Upper lobe of right lung (tissue), 1 donor: Measurements from ENCODE around the gene PIAS4. TPM values are rescaled to one million over a fixed set of nuclear protein-coding genes. Genes with fewer than 3 reads are reported as not detected.

Experiments
- ATAC-seq: fragments of 200-7000 bp; cut with Tn5 transposase; one replicate; pipeline ENCODE4 v1.9.1; 2020; ENCODE audit warnings: mild to moderate bottlenecking, moderate library complexity
- DNase-seq: peaks from one replicate; pipeline ENCODE4 v3.0.0-alpha.2; 2020
- H3K27ac ChIP-seq: fragments of 200-600 bp; one replicate; pipeline ENCODE4 v1.8.0; 2022
- H3K27me3 ChIP-seq: fragments of 200-600 bp; one replicate; pipeline ENCODE4 v1.8.0; 2022; ENCODE audit warnings: mild to moderate bottlenecking
- H3K36me3 ChIP-seq: fragments of 200-600 bp; one replicate; pipeline ENCODE4 v1.8.0; 2022
- H3K4me1 ChIP-seq: fragments of 200-600 bp; one replicate; pipeline ENCODE4 v1.8.0; 2022
- H3K4me3 ChIP-seq: fragments of 200-600 bp; one replicate; pipeline ENCODE4 v1.8.0; 2022; ENCODE audit warnings: mild to moderate bottlenecking
- H3K9me3 ChIP-seq: fragments of 200-600 bp; one replicate; pipeline ENCODE4 v1.8.0; 2022
- intact Hi-C: fragments of 100-400 bp; cut with DNase I; formaldehyde crosslinking; loops from one replicate; pipeline ENCODE4 v1.11.0; 2022
- long read RNA-seq: library from polyadenylated mRNA; unstranded; transcript quantifications from one replicate; pipeline ENCODE4 v2.0.0, GENCODE V29; 2021
- total RNA-seq: library from RNA; stranded (reverse); fragmentation: NEBNext Ultra II Directional; extraction: Animal tissue kit (Norgen Biotek cat#: 25700); gene quantifications from one replicate; pipeline ENCODE4 v1.2.1, GENCODE V29; 2021
- TF ChIP-seq, protein P1 (sequence below): fragments of 200-600 bp; IDR thresholded peaks from one replicate; pipeline ENCODE4 v1.8.0; 2022; ENCODE audit warnings: antibody characterized with exemption
- donor health status: DM: no; HTN: yes; CAD: no; lungs with severe emphysema.

PIAS4 gene, protein sequence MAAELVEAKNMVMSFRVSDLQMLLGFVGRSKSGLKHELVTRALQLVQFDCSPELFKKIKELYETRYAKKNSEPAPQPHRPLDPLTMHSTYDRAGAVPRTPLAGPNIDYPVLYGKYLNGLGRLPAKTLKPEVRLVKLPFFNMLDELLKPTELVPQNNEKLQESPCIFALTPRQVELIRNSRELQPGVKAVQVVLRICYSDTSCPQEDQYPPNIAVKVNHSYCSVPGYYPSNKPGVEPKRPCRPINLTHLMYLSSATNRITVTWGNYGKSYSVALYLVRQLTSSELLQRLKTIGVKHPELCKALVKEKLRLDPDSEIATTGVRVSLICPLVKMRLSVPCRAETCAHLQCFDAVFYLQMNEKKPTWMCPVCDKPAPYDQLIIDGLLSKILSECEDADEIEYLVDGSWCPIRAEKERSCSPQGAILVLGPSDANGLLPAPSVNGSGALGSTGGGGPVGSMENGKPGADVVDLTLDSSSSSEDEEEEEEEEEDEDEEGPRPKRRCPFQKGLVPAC
- total RNA-seq: 25.4 TPM
- long read RNA-seq, transcript PIAS4-201 (11 exons, 3,159 nt): major isoform, 31 of 48 reads
- long read RNA-seq, partial matches to known transcripts: 9 of 48 reads
- long read RNA-seq, other reads (novel, unspliced or antisense): 8 of 48 reads

DNA sequence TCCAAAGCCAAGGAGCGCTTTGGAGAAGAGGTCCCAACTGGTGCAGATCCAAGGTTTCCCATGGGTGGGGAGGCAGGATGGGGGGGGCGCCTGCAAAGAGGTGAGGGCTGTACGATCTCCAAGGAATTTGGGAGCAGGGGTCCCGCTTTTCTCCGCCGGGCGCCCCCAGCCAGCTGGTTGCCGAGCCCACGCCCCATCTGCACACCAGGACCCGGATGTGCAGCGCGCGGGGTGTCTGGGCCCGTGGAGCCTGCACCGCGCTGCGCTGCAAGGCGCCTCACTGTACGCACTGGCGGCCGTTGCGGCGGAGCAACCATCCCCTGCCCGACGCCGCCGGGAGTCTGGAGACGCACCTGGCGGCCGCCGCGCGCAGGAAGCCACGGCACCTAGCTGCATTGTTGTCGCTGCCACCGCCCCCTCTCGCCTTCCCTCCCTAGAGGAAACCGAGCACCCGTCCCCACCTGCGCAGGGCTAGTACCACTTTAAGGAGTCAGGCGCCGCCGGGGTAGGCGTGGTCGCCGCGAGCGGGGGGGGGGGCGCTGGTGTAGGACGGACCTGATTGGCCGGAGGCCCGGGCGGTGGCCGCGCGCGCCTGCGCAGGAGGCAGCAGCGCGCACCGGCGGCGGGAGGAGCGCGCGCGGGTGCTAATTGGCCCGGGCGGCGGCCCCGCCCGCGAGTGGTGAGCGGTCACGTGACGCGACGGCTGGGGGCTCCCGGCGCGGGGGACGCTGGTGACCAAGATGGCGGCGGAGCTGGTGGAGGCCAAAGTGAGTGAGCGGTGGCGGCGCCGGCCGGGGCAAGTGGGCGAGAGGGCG is at the start of gene PIAS4:
PIAS4 (plus strand) TSS at position 716 of the 815 bp plus-strand sequence; CDS start at position 741, 25 bp downstream.
- no peaks in the 10 kb centered on the region for H3K27me3 ChIP-seq
- TF ChIP-seq, protein P1, sequence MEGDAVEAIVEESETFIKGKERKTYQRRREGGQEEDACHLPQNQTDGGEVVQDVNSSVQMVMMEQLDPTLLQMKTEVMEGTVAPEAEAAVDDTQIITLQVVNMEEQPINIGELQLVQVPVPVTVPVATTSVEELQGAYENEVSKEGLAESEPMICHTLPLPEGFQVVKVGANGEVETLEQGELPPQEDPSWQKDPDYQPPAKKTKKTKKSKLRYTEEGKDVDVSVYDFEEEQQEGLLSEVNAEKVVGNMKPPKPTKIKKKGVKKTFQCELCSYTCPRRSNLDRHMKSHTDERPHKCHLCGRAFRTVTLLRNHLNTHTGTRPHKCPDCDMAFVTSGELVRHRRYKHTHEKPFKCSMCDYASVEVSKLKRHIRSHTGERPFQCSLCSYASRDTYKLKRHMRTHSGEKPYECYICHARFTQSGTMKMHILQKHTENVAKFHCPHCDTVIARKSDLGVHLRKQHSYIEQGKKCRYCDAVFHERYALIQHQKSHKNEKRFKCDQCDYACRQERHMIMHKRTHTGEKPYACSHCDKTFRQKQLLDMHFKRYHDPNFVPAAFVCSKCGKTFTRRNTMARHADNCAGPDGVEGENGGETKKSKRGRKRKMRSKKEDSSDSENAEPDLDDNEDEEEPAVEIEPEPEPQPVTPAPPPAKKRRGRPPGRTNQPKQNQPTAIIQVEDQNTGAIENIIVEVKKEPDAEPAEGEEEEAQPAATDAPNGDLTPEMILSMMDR: no peak
- H3K4me1 ChIP-seq: peaks cover 33% of the 10 kb centered on the region
- peak within 1 kb of the TSS; percentile 93 for H3K4me3 ChIP-seq
- DNase-seq (peak; percentile 98), ATAC-seq (peak; percentile 96)
- H3K36me3 ChIP-seq: no peaks in the 10 kb centered on the region
- intact Hi-C loops: no loop called here
- H3K27ac ChIP-seq: peak within 1 kb of the TSS; percentile 81
- H3K9me3 ChIP-seq: no peaks in the 10 kb centered on the region

GRCh38 chr19:3958836-3959765 is 48.4 kb upstream of the PIAS4 start:
- Histone ChIP-seq H3K36me3 (peaks cover 71% of the 10 kb centered on the region), H3K9me3 (no peaks in the 10 kb centered on the region), H3K4me3 (no peak overlapping the region), H3K4me1 (no peaks in the 10 kb centered on the region), H3K27me3 (no peaks in the 10 kb centered on the region), H3K27ac (no peak overlapping the region)
- DNase-seq (no peak), ATAC-seq (peak; percentile 21)
- TF ChIP-seq, protein P1: no peak
- intact Hi-C loops: no loop called here

DNA sequence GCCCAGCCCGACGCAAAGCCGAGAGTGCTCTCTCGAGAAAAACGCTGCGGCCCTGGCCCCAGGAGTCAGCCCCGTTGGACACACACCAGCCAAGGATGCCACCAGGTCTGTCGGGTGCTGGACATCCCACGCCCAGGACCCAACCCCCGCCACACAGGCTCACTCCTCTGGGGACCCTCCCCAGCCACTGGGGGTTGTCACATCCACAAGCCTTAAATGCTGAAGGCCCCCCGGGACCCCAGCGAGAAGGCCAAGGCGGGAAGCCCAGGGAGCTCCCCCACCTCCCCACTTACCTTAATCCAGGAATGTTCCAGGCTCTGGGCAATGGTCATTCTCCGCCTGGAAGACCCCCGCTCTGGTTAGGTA is 47.8 kb upstream of the PIAS4 start:
- TF ChIP-seq, protein P1: no peak
- no peak for DNase-seq
- no peak overlapping the region for H3K4me3 ChIP-seq
- H3K27me3 ChIP-seq: no peaks in the 10 kb centered on the region
- peaks cover 76% of the 10 kb centered on the region for H3K36me3 ChIP-seq
- intact Hi-C loops: no loop called here
- H3K9me3 ChIP-seq: no peaks in the 10 kb centered on the region
- ATAC-seq: no peak
- H3K27ac ChIP-seq: no peak overlapping the region
- no peaks in the 10 kb centered on the region for H3K4me1 ChIP-seq

DNA sequence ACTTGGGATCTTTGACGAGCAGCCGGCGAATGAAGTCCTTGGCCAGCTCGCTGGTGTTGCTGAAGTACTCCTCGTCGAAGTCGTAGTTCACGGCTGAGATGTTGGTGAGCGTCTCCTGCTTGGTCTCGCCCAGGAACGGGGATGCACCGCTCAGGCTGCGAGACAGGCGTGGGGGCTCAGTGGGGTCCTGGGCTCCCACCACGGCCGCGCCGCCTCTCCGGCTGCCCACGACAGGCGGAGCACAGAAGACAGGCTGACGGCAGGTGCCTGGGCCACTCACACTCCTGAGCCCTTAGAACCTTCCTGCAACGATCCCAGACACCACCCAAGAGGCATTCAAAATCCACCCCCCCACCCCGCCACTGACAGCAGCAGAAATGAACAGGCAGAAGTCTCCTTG is 46.5 kb upstream of the PIAS4 start:
- ATAC-seq: no peak
- no peak overlapping the region for H3K27ac ChIP-seq
- peaks cover 4% of the 10 kb centered on the region for H3K4me1 ChIP-seq
- peaks cover 82% of the 10 kb centered on the region for H3K36me3 ChIP-seq
- TF ChIP-seq, protein P1: no peak
- H3K9me3 ChIP-seq: no peaks in the 10 kb centered on the region
- no peak overlapping the region for H3K4me3 ChIP-seq
- no peak for DNase-seq
- intact Hi-C loops: no loop called here
- H3K27me3 ChIP-seq: no peaks in the 10 kb centered on the region
